Posterior vena cava (tissue), 2 donors: Measurements from ENCODE around the gene PAGE2B. TPM values are rescaled to one million over a fixed set of nuclear protein-coding genes. Genes with fewer than 3 reads are reported as not detected.
"Not testable (repeated sequence)": the region's sequence is repeated elsewhere in the genome, so short reads cannot be mapped to it uniquely, and the experiment has no call there.

Experiments used
- DNase-seq: peaks from one replicate; pipeline ENCODE4 v3.0.0-alpha.2; 2020; ENCODE audit warnings: low spot score
- intact Hi-C, 2 donors: fragments of 100-400 bp; cut with DNase I; formaldehyde crosslinking; loops; one replicate each; pipeline versions ENCODE4 v1.14.1 to v1.14.2; 2022 to 2023
- long read RNA-seq, 2 donors: library from polyadenylated mRNA; unstranded; transcript quantifications; one replicate each; pipeline ENCODE4 v2.0.0, GENCODE V29; 2020 to 2021
- total RNA-seq, 2 donors: library from RNA; stranded (reverse); fragmentation: NEBNext Ultra II Directional; extraction: Animal tissue kit (Norgen Biotek cat#: 25700); gene quantifications; one replicate each; pipeline ENCODE4 v1.2.1, GENCODE V29; 2021
- donor health status: DM: yes; HTN: yes; CAD: no.
- donor health status: DM: yes; HTN: yes; CAD: no.

The PAGE2B gene
- not detected for total RNA-seq
- long read RNA-seq, donor 1: 0 reads
- long read RNA-seq, donor 2: 0 reads

DNA sequence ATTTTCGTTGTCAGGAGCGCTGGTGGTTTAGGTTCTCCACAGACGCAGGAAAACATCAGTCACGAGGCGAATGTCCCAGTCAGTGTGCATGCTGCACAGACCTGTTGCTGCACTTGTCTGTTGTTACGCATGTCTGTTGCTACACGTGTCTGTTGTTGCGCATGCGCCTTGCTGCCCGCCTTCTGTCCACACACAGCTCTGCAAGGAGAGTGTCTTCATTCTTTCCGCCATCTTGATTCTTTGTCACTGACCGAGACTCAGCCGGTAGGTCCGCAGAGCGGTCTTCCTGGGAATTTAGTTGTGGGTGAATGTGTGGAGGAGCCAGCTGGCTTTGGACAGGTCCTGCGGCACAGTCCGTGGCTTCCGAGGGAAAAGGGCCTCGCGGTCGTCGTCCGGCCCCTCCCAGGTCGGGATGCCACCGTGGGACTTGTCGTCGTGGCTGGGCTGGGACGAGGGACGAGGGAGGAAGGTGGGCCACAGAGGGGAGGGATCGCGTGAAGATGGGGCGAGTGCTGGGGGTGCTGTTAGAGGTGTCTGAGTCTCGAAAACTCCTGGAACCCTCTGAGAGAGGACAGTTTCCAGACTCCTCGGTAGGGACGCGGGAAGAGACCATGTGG is at the start of gene PAGE2B:
Gene PAGE2B, plus strand, starts transcription at position 180 of the 617 bp plus-strand sequence. CDS start 1,012 bp downstream, outside the sequence.
- DNase-seq: peak; percentile 74
- intact Hi-C loops: loop anchor here in 1 of 2 donors (5.0 kb wide), 1 partner anchor 1123 kb away; no protein-coding TSS in a partner anchor

DNA sequence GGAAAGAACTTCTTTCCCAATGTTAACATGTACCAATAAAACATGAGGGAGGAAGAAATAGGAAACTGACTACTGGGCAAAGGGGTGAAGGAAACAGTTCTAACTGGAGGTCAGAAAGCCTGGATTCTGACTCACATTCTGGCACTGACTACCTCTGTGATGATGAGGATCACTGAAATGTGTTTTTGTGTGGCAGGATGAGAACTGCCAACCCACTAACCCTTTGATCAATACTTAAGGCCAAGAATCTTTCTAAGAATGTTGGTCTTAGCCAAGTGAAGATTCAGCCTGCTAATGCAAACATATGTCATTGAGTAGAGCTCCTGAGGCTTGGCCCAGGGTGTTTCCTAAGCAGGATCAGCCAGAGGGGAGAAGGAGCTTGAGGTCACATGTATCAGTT is 48.7 kb upstream of the PAGE2B start:
- DNase-seq: no peak
- intact Hi-C loops: no loop called here

- intact Hi-C loops: no loop called here
- no peak for DNase-seq
Observed at GRCh38 chrX:55026840-55027239, 48.0 kb upstream of the PAGE2B start.

DNA sequence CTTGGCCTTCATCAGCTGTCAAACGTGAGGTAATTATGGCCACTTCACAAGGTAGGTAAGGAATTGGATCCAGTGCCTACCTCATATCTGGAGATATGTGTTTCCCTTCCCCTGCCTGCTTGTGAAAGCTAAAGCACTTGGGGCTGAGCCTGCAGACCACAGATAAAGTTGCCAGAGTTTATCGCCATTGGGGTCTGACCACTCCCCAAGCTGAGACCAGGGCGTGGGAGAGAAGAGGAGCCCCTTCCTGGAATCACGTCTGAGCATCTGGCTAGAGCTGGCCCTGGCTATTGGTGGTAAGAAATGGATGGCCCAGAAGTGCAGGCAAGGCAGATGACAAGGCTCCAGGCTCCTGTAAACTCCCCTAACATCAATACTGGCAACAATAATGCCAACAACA is 46.8 kb upstream of the PAGE2B start:
- intact Hi-C loops: no loop called here
- DNase-seq: no peak

DNA sequence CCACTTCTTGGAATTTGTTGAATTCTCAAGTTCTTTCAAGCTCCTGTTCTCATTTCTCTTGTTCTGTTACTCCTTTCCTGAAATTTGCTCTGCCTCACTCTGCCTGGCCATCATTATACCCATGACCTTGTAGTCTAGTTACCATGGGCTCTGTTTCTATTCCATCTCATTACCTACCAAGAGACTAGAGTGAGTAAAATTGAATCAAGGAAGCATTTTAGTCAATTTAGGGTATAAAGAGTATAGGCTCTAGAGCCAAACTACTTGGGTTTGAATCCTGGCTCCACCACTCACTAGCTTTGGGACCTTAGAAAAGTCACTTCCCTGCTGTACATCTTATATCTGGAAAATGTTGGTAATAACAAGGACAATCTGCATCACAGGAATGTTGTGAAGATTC is 46.2 kb upstream of the PAGE2B start:
- no peak for DNase-seq
- intact Hi-C loops: no loop called here

GRCh38 chrX:55029291-55029690 is 45.5 kb upstream of the PAGE2B start:
- intact Hi-C loops: no loop called here
- no peak for DNase-seq

DNA sequence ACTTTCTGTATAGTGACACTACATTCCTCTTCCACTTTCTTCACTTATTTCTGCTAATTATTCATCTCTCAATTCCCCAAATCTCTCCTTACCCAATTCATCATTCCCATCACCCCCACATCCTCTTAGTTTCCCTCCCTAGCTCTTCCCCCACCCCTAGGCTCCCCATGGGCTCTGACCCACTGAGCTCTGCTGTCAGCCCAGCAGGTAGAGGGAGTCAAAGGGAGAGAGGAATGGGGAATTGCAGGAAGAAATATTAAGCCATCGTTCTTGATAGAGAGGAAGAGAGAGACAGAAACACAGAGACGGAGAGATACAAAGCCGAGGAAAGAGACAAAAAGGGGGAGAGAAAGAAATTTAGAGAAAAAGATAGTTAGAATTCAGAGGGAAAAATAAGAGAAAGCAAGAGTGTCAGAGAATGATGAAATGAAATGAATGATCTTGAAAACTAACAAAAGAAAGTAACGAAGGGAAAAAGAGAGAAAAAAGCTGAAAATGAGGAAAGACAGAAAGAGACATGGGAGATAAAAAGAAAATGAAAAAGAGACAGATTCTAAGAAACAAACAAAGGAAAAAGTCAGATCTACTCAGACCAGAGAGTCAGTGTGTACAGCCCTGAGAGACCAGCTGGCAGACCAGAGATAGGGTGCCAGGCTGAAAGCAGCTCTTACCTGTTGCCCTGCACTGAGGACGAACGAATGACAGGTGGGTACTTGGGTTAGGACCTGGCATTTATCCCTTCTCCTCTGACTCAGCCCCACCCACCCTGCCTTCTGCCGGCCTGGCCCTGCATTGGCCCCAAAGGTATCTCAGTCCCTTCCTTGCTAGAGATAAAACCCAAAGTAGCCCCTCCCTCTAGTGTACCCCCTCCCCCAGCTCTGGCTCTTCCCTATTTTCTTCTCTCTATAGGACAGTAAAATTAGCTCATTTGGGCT is 44.3 kb upstream of the PAGE2B start, which contains the start of gene ALAS2:
Gene ALAS2, minus strand, starts transcription at position 707 of the 935 bp plus-strand sequence. CDS start 4,977 bp downstream, outside the sequence.
- DNase-seq: no peak
- intact Hi-C loops: no loop called here

DNA sequence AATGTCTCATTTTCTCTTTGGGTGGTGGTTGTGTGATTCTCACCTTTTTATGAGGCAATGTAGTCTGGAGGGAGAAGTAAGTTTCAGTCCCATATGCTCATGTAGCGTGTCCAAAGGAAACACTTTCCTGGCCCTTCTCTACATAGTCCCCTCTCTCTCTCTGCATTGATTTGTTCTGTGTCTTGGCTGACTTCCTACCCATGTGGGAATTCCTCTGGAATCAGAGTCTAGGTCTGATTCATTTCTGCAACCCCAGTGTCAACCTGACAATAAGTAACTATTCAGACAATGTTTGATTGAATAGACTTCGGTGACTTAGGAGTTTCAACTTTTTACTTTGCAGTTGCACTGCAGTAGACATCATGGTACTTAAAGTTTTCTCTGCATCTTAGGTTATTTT is 41.4 kb upstream of the PAGE2B start:
- intact Hi-C loops: no loop called here

DNA sequence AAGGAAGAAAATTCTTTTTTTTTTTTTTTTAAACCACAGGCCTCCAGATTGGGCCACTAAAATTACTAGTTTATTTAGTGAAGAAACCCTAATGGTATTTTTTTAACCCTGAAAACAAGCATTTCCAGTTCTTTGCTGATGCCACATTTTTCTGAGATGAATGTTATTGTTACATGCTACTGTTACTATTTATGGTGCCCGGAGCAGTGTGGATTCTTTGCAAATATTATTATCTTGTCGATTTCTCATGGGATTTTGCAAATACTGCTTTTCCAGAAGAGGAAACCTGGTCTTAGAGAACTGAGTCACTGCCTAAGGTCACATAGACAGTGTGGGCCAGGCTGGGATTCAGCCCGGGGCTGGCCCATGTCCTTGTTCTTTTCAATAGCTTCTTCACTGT is 35.4 kb upstream of the PAGE2B start:
- intact Hi-C loops: no loop called here
- DNase-seq: no peak

More for the DNA sequence above, 41.4 kb upstream of the PAGE2B start:
- no peak for DNase-seq

GRCh38 chrX:55041514-55041913 is 33.3 kb upstream of the PAGE2B start:
- intact Hi-C loops: no loop called here
- no peak for DNase-seq

DNA sequence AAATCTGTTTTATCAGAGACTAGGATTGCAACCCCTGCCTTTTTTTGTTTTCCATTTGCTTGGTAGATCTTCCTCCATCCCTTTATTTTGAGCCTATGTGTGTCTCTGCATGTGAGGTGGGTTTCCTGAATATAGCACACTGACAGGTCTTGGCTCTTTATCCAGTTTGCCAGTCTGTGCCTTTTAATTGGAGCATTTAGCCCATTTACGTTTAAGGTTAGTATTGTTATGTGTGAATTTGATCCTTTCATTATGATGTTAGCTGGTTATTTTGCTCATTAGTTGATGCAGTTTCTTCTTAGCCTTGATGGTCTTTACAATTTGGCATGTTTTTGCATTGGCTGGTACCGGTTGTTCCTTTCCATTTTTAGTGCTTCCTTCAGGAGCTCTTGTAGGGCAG is 24.2 kb upstream of the PAGE2B start:
- not testable (repeated sequence) for DNase-seq

GRCh38 chrX:55056820-55057674 is 17.8 kb upstream of the PAGE2B start:
- DNase-seq: no peak
- intact Hi-C loops: no loop called here

More for the DNA sequence above, 24.2 kb upstream of the PAGE2B start:
- intact Hi-C loops: not testable (repeated sequence)

GRCh38 chrX:55057675-55058249 is 17.1 kb upstream of the PAGE2B start:
- no peak for DNase-seq
- intact Hi-C loops: no loop called here

- DNase-seq, intact Hi-C loops: not testable (repeated sequence)
Observed at GRCh38 chrX:55067180-55067579, 7.7 kb upstream of the PAGE2B start.

GRCh38 chrX:55072286-55072685 is 2.5 kb upstream of the PAGE2B start:
- no peak for DNase-seq
- intact Hi-C loops: no loop called here

DNA sequence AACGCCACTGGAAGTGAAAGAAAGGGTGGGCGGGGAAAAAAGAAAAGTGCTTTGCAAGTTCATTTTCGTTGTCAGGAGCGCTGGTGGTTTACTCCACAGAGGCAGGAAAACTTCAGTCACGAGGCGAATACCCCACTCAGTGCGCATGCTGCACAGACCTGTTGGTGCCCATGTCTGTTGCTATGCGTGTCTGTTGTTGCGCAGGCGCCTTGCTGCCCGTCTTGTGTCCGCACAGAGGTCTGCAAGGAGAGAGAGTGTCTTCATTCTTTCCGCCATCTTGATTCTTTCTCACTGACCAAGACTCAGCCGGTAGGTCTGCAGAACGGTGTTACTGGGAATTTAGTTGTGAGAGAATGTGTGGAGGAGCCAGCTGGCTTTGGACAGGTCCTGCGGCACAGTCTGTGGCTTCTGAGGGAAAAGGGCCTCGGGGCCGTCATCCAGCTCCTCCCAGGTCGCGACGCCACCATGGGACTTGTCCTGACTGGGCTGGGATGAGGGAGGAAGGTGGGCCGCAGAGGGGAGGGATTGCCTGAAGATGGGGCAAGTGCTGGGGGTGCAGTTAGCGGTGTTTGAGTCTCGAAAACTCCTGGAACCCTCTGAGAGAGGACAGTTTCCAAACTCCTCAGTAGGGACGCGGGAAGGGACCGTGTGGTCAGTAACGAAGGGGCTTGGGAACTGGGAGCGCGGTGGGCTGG is 14.1 kb downstream of the PAGE2B start, which contains the start of gene PAGE2:
Gene PAGE2, plus strand, starts transcription at position 224 of the 695 bp plus-strand sequence. CDS start 1,003 bp downstream, outside the sequence.
- peak; percentile 66 for DNase-seq
- intact Hi-C loops: no loop called here

GRCh38 chrX:55098691-55099090 is 23.9 kb downstream of the PAGE2B start:
- no peak for DNase-seq

GRCh38 chrX:55099162-55099561 is 24.3 kb downstream of the PAGE2B start:
- no peak for DNase-seq
- intact Hi-C loops: no loop called here

More at GRCh38 chrX:55098691-55099090, 23.9 kb downstream of the PAGE2B start:
- intact Hi-C loops: no loop called here
